NCI-H146 treated with DMSO at 0.1 percent for 48 hours (cell line): ENCODE results near the gene TLCD3B.
"Not testable (repeated sequence)": the region's sequence is repeated elsewhere in the genome, so short reads cannot be mapped to it uniquely, and the experiment has no call there.

Source experiments
- DNase-seq: peaks from one replicate; lab custom pipeline; 2025; ENCODE audit not compliant: unreplicated experiment; lab: John Stamatoyannopoulos, UW

TLCD3B gene

DNA sequence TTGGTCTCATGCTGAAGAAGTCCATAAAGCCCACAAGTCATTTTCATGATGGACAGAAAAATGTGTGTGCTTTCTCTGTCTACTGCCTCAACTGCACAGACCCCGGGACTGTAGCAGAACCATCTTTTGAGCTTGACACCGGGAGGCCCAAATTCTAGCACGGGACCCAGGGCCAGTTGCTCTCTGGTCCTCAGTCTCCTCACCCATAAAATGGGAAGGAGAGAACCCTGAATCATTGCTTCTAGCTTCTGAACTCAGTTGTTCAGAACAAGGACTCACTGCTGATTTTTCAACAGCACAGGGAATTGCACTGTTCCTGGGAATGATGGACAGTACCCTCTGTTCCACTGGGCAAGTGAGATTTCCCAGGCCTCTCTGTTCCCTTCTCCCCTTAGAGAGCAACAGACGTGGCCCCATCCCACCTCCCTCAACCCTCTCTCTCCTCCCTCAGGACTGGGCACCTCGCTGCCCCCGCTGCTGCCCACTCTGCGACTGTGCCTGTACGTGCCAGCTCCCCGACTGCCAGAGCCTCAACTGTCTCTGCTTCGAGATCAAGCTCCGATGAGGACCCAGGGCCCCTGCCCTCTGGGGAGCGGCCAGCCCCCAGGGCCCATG is 32.3 kb upstream of the TLCD3B start:
- DNase-seq, result no peak

DNA sequence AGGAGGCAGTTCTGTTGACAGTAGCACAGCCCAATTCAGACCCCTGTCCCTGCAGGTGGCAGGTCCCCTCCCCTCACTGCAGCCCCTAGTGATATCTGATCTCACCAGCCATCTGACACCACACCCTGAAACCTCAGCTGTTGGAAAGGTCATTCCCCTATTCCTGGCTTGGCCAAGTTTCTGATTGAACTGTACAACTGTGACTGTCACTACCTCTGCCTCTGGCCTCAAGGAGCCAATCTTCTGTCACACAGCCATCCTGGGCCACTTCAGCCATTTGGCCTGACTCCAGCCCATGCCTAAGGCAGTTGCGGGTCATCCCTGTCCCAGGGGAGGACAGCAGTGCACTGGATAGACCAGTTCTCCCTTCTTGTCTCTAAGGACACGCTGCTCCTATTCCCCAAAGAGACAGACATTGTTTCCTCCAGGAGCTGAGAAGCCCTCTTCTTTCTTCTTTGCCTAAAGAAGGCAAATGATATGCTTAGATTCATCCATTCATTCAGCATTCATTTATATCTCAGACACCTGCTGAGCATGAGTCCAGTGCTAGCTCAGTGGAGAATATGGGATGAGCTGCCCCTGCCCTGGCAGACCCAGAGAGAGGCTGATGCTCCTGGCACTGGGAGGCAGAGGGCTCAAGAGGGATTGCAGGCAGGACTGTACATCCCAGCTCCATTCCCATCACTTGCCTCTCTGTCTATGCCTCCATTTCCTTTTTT is 29.9 kb upstream of the TLCD3B start:
- no peak for DNase-seq

DNA sequence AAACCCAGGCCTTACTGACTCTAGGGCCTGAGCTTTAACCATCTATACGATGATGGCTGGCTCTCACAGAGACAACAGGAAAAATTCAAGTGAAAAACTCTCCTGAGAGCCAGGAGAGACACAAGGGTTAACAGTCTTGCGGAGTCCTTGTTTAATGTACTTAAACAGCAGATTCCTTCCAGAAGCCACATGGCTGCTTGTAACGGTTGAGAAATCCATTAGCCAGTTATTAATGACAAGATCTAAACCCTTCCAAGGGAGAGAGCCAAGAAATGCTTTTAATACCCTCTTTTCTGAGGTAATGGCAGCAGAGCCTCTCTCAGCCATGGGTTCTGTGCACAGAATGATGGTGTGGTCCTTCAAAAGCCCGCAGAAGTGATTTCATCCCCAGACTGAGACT is 29.3 kb upstream of the TLCD3B start:
- no peak for DNase-seq

DNA sequence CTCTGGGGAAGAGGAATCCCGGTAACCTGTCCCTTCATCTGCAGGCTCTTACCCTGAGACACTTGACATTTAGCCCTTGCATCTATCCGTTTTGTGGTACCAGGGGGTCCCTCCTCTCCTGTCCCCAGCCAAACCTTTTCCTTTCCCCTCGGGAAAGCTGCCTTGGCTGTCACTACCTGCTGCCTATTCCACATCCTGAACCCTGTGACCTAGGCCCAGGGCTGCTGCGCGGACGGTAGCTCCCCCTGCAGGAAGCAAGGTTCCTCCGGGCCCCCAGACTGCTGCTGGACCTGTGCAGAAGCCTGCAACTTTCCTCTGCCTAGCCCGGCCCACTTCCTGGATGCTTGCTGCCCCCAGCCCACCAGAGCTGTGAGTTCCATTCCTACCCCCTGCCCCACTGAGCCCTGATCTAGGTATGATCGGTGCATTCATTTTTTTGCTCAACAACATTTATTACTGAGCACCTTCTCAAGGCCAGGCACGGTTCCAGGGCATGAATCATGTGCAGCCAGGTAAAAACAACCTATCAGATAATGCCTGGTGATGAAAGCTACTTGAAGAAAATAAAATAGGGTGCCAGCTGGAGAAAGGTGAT is 24.0 kb upstream of the TLCD3B start:
- no peak for DNase-seq

DNA sequence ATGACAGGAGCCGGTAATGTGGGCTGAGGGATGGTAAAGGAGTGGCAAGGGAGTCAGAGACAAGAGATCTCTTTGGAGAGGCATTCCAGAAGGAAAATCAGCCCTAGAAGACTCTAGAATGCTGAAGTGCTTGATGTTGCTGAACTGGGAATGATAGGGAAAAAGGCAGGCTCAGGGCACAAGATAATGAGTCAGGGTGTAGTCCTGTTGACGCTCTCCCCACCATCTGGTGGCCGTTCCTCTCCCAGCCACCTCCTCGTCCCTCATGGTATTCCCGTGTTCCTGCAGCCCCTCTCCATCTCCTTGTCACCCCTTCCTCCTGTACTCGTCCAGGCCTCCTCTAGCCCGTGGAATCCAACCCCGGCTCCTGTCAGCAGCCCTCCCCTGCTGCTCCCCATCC is 23.4 kb upstream of the TLCD3B start:
- no peak for DNase-seq

DNA sequence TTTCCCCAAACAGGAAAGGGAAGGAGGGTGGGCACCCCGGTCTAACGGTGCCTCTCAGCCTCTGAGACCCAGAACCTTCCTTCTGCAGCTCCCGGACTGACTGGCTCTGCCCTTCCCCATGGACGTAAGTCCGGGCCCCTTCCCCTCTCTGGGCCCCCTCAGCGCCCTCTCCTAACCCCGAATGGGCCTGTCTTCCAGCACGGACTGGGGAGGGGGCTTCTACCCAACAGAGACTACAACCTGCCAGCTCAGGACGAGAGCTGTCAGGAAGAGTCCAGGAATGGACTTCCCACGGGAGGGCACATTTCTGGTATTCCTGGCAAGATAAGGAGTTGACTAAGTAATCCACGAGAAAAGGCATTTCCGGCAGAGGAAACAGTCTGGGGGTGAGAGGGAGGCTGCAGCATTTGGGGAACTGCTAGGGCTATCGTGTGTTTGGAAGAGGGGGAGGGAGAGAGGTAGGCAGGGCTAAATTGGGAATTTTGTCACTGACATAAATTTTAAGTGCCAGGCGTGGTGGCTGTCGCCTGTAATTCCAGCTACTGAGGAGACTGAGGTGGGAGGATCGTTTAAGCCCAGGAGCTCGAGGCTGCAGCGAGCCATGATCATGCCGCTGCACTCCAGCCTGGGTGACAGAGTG is 22.4 kb upstream of the TLCD3B start:
- no peak for DNase-seq

DNA sequence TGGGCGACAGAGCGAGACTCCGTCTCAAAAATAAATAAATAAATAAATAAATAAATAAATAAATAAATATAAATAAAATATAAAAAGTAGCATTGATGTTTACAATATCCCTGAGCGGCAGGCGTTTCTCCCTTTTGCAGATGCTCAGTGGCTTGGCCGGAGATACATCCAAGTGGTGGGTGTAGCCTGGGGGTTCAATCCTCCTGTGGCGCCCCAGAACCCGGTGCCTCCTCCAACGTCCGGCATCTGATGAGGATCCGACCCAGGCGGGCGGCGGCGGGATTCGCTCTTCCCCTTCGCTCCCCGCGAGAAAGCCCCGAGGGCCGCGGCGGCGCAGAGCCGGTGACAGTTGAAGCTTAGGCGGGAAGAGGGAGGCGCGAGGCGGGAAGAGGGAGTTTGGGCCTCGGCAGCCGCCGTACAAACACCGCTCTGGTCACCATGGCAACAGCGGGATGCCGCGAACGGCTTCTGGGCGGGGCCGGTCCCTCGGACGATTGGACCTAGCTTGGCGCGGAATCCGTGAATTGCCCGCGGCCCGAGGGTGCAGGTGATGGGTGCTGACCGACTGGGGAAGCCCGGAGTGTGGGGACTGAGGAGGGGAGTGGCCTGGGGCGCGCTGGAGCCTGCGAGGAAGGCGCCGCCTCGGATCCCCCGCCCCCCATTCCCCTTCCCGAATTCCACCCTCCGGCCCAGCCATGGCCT is 21.8 kb upstream of the TLCD3B start:
- peak; percentile 96 for DNase-seq

DNA sequence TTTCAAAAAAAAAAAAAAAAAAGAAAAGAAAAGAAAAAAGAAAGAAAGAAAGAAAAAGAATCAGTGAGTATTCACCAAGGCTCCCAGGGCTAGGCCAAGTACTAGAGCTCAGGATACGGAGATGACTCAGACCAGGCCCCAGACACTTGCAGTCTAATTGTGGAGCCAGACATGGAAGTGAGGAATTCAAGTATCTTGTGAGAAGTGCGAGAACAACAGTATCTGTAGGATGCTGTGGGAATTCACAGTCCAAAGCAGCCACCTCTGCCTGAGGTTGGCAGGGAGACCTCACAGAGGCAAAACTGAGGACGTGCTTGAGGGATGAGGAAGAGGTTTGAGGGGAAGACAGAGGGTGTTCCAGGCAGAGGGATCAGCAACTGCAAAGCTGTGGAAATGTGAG is 20.4 kb upstream of the TLCD3B start:
- DNase-seq, result no peak

DNA sequence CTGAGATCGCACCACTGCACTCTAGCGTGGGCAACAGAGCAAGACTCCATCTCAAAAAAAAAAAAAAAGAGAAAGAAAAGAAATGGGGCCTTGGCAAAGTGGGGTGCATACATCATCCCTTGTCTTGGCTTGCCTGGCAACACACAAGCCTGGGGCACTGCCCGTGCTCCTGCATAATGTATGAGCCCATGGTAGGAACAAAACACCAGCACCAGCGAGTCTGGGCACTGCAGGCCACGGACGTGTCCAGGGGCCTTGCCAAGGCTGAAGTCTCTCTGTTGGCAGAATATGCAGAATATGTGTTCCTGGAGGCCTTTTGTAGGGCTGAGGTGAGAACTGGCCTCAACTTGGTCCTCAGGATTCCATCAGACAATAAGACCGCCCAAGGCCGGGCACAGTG is 18.8 kb upstream of the TLCD3B start:
- DNase-seq, result no peak

DNA sequence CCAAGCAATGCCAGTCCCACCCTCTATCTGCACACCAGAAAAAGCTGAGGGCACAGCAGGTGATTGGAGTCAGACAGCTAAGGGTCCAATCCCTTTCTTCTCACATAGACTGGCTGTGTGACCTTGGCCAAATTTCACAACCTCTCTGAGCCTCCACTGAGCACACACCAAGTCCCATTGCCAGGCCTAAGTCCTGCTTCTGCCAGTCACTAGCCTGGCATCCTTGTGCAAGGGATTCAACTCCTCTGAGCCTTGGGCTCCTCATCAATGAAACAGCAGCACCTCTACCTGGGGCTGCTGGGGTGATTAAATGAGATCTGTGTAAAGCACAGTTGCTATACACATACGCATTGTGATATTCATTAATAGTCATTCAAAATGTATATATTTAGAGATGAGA is 15.5 kb upstream of the TLCD3B start:
- no peak for DNase-seq

DNA sequence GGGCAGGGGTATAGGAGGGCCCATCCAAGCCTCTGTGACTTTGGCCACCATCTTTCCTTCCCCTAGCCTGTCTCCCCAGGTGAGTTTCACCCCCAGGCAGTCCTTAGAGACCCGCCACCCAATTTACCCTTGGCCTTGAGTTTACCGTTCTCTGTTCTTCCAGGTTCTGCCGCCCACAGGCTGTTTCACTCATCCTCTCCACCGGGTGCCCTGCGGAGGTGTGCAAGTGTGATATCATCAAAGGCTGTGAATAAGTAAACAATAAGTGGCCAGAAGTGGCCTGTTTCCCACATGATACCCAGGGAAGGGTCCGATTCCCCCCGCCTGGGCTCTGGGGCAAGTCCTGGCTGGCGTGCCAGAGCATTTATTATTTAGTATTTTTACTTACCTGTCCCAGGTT is 15.1 kb upstream of the TLCD3B start:
- no peak for DNase-seq

DNA sequence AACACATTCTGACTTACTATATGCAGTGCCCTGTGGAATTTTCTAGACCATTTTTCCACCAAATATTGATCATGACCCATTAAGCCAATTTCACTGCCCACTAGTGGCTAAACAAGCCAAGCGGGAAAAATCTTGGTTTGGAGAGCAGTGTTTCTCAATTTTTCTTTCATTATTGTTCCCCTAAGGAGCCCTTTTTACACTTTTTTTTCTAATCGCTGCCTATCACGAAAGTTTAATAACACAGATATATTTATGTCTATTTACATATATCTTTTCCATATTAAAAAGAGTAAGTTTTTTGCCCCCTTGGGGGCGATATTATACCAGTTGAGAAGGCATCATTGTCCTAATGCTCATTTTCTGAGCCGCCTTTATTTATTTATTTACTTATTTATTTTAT is 10.8 kb upstream of the TLCD3B start:
- no peak for DNase-seq

DNA sequence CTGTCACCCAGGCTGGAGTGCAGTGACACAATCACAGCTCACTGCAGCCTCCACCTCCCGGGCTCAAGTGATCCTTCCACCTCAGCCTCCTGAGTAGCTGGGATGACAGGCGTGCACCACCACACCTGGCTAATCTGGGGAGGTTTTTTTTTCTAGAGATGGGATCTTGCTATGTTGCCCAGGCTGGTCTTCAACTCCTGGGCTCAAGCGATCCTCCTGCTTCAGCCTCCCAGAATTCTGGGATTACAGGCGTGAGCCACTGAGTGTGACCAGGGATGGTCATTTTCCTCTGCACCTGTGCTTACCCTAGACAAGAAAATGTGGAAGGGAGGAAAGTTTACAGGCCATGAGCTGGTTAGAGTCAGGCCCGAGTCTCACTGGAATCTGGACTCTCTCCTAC is 9.6 kb upstream of the TLCD3B start:
- DNase-seq, result not testable (repeated sequence)

DNA sequence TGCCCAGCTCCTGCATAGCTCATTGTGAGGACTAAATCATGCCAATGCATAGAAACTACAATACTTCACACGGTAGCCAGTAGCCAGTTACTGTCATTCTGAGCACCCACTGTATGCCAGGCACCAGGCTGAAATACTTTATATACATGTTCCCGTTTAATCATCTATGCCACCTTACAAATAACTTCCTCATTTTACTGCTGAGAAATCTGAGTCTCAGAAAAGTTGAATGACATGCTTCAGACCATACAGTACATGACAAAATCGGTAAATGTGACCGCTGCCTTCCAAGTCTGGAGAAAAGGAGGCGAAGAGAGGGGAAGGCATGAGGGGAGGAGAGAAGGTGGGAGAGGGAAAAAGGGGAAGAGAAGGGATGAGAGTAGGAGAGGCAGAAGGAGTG is 9.2 kb upstream of the TLCD3B start:
- no peak for DNase-seq

DNA sequence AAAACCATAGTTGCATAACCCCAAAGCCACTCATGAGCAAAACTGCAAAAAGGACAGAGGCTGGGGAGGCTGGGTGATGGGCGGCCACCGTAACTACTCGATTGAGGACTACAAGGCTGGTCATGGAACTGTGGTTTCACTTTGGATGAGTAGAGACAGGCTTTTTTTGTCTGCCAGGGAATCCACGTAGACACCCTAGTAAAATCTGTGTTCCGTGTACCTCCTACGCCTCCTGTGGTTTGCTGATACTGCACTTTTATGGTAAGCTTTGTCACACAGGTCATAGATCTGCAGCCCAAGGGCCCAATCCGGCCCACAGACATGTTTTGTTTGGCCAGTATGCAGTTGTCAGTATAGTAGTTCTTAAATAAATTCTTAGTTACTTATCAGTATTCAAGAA is 2.2 kb upstream of the TLCD3B start:
- DNase-seq, result no peak

DNA sequence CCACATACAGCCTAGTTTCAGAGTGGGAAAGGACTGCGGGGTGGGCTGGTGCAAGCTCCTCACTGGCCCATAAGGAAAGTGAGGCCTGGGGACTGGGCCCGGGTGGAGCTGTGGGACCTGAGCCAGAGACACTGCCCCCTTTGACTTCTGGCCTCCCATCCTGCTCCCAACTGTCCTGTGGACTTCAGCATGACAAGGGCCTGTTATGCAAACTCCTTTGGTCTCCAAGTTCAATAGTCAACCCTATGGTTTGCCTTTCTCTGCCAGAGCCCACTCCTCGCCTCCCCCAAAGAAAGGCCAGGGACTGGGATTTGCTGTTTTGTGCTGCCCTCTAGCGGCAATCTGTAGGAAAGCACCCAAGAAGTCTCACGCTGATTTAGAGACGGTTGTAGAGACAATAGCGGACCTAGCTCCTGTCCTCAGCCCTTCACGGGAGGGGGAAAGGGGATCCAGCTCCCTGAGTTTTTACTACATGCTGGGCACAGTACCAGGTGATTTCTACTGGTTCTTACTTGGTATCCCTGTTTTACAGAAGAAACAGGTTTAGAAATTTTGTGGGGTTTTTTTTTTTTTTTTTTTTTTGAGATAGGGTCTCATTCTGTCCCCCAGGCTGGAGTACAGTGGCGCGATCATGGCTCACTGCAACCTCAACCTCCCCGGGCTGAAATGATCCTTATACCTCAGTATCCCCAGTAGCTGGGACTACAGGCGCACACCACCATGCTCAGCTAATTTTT is 1.2 kb upstream of the TLCD3B start:
- DNase-seq, result peak; percentile 78

DNA sequence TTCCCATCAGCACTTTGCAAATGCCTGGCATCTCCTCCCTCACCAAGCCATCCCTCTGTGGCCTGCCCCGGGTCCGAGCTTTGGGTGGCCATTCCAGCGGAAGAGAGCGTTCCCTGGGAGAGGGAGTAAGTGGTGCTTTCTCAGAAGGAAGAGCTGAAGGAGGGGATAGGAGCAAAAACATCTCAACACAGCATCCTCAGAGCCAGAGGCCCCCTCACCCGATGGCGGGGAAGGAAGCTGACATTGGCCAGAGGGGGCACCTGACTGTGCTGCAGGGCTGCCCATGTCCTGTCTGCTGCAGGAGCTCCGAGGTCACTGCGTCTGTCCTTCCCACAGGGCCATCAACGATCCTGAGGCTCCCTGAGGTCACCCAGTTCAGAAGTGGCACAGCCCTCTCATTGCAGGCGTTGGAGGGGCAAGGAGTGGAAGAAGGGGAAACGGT is 427 bp upstream of the TLCD3B start:
- no peak for DNase-seq

DNA sequence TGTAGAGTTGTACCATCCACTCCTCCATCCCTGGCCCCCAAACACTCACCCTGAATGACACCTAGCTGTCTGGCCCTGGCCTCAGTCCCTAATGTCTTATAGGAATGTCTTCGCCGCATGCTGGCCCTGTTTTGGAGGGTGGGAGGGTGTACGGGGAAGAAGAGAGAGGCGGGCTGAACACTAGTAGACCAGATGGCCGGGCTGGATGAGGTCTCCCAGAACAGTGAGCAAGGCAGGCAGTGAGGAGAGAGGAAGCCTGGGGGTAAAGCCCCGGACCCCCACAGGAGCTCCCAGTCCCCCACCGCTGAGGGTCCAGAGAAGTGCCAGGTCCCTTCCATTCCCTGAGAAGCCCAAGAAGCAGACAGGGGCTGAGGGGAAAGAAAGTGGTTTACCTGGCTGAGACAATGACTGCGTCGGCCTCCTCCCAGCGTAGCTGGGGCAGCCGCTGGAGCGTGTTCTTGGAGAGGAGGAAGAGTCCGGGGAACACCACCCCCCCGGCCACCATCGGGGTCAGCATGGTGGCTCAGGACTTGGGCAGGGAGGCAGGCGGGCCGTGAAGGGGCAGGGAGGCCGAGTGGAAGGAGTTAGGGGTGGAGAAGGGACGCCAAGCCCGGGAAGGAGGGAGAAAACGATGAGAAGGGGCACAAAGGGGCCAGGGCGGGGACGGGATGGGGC is 923 bp downstream of the TLCD3B start:
- no peak for DNase-seq

DNA sequence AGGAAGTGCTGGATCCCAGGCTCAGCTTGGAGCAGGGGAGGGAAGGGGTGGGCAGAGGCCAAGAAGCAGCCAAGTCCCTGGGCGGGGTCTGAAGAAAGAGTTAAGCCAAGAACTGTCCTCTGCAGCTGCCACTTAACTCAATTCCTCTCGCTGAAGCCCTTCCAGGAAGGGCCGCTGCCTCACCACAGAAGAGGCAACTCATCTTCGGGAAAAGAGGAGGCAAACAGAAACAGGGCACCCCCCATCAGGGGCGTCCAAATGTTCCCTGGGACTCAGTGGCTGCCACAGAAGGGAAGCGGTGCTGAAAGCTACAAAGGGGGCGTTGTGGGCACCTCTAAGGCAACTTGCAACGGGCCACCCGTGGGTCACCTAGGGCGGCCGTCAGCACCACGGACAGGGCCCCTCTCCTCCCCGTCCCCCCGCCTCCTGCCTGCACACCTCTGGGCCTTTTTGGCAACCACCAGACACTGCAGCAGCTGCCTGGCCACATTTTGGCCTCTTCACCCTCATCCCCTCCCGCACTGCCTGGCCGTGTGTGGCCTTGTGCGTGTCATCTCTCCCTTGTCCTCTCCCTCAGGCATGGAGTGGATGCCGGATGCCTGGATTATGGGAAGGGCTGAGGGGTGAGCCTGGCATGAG is 2.5 kb downstream of the TLCD3B start:
- DNase-seq, result no peak
